ENCODE measurements around the gene SDHAF3. TPM values are rescaled to one million over a fixed set of nuclear protein-coding genes. Genes with fewer than 3 reads are reported as not detected.
"Not testable (repeated sequence)": the region's sequence is repeated elsewhere in the genome, so short reads cannot be mapped to it uniquely, and the experiment has no call there.

Gene SDHAF3
- total and polyA plus RNA-seq, 4 donors, result 8.6 to 34.1 (median 10.4) TPM

DNA sequence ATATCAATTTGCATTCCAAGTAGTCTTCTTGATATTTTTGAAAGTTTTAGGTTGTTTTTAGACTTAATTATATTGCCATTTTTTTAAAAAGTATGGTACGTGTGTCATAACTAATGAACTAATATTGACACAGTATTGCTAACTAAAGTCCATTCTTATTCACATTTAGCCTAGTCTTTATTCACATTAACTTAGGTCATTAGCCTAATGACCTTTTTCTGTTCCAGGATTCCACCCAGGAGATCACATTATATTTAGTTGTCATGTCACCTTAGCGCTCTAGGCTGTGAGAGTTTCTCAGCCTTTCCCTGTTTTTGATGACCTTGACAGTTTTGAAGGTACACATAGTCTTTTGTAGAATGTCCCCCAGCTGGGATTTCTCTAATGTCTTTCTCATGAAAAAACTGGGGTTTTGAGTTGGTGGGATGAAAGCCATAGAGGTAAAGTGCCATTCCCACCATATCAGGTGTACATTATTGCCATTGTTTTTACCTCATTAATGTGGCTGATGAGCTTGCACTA is 38.5 kb downstream of the SDHAF3 start (continued):
- TF ChIP-seq RAD21 (IDR thresholded peaks at IDR 0.05), result no peak
- TF ChIP-seq ATF3 (IDR thresholded peaks at IDR 0.05), result no peak
- no peak for TF ChIP-seq GABPA (IDR thresholded peaks at IDR 0.05 in 1 of 2, conservative IDR thresholded peaks at IDR 0.05 in 1 of 2)
- peak; percentile 23 to 35 for TF ChIP-seq HNF4A (conservative IDR thresholded peaks at IDR 0.05)

DNA sequence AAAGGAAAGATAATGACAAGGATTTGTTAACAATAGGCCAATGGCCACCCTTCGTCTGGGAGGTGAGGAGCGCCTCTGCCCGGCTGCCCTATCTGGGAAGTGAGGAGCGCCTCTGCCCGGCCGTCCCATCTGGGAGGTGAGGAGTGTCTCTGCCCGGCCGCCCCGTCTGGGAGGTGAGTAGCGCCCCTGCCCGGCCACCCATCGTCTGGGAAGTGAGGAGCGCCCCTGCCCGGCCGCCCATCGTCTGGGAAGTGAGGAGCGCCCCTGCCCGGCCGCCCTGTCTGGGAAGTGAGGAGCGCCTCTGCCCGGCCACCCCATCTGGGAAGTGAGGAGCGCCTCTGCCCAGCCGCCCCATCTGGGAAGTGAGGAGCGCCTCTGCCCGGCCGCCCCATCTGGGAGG is 42.5 kb downstream of the SDHAF3 start:
- not testable (repeated sequence) for H3K9ac ChIP-seq (ENCODE audit: low read depth in 1 of 2, low read length in 2 of 2); H3K4me3 ChIP-seq (ENCODE audit: low read depth in 1 of 3, low read length in 3 of 3); H3K27ac ChIP-seq (ENCODE audit: low read depth in 1 of 2, low read length in 2 of 2); H3K36me3 ChIP-seq (ENCODE audit: control insufficient read depth in 4 of 4, insufficient read depth in 3 of 4, low read depth in 1 of 4, low read length in 3 of 4); H3K27me3 ChIP-seq (ENCODE audit: control insufficient read depth in 4 of 4, insufficient read depth in 4 of 4, low read length in 3 of 4); DNase-seq (ENCODE audit: low spot score); H3K9me3 ChIP-seq (ENCODE audit: control insufficient read depth in 4 of 4, low read length in 3 of 4)
- WGBS, result 99% methylated on average over 26 of the region's 26 CpGs
- H3K4me1 ChIP-seq (ENCODE audit: control insufficient read depth in 4 of 4, insufficient read depth in 4 of 4, low read length in 3 of 4), result peaks cover 0 to 11% (median 3%) of the 10 kb centered on the region in 4 donors

GRCh38 chr7:97161609-97162008 is 44.1 kb downstream of the SDHAF3 start:
- H3K36me3 ChIP-seq (ENCODE audit: control insufficient read depth in 4 of 4, insufficient read depth in 3 of 4, low read depth in 1 of 4, low read length in 3 of 4); H3K27me3 ChIP-seq (ENCODE audit: control insufficient read depth in 4 of 4, insufficient read depth in 4 of 4, low read length in 3 of 4); H3K4me3 ChIP-seq (ENCODE audit: low read depth in 1 of 3, low read length in 3 of 3); H3K27ac ChIP-seq (ENCODE audit: low read depth in 1 of 2, low read length in 2 of 2); DNase-seq (ENCODE audit: low spot score); H3K9ac ChIP-seq (ENCODE audit: low read depth in 1 of 2, low read length in 2 of 2); H3K9me3 ChIP-seq (ENCODE audit: control insufficient read depth in 4 of 4, low read length in 3 of 4): not testable (repeated sequence)
- WGBS, result 97% methylated on average over 1 of the region's 1 CpG
- peaks cover 0 to 10% (median 2%) of the 10 kb centered on the region in 4 donors for H3K4me1 ChIP-seq (ENCODE audit: control insufficient read depth in 4 of 4, insufficient read depth in 4 of 4, low read length in 3 of 4)

GRCh38 chr7:97166308-97166707 is 48.8 kb downstream of the SDHAF3 start:
- no peaks in the 10 kb centered on the region for H3K36me3 ChIP-seq (ENCODE audit: control insufficient read depth in 4 of 4, insufficient read depth in 3 of 4, low read depth in 1 of 4, low read length in 3 of 4)
- H3K4me3 ChIP-seq (ENCODE audit: low read depth in 1 of 3, low read length in 3 of 3), result no peak overlapping the region
- peaks cover 0 to 8% (median 0%) of the 10 kb centered on the region in 4 donors for H3K9me3 ChIP-seq (ENCODE audit: control insufficient read depth in 4 of 4, low read length in 3 of 4)
- no peaks in the 10 kb centered on the region for H3K27me3 ChIP-seq (ENCODE audit: control insufficient read depth in 4 of 4, insufficient read depth in 4 of 4, low read length in 3 of 4)
- no peak for DNase-seq (ENCODE audit: low spot score)
- H3K4me1 ChIP-seq (ENCODE audit: control insufficient read depth in 4 of 4, insufficient read depth in 4 of 4, low read length in 3 of 4), result peaks cover 0 to 10% (median 2%) of the 10 kb centered on the region in 4 donors
- H3K9ac ChIP-seq (ENCODE audit: low read depth in 1 of 2, low read length in 2 of 2), result no peak overlapping the region
- TF ChIP-seq ATF3 (IDR thresholded peaks at IDR 0.05), result no peak
- no peak for TF ChIP-seq SP1 (IDR thresholded peaks at IDR 0.05)
- no peak for TF ChIP-seq EGR1 (IDR thresholded peaks at IDR 0.05; ENCODE audit: low read depth in 2 of 2)
- TF ChIP-seq REST (IDR thresholded peaks at IDR 0.05), result no peak
- TF ChIP-seq, protein P1, sequence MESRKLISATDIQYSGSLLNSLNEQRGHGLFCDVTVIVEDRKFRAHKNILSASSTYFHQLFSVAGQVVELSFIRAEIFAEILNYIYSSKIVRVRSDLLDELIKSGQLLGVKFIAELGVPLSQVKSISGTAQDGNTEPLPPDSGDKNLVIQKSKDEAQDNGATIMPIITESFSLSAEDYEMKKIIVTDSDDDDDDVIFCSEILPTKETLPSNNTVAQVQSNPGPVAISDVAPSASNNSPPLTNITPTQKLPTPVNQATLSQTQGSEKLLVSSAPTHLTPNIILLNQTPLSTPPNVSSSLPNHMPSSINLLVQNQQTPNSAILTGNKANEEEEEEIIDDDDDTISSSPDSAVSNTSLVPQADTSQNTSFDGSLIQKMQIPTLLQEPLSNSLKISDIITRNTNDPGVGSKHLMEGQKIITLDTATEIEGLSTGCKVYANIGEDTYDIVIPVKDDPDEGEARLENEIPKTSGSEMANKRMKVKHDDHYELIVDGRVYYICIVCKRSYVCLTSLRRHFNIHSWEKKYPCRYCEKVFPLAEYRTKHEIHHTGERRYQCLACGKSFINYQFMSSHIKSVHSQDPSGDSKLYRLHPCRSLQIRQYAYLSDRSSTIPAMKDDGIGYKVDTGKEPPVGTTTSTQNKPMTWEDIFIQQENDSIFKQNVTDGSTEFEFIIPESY (IDR thresholded peaks at IDR 0.05), result no peak
- TF ChIP-seq RAD21 (IDR thresholded peaks at IDR 0.05), result no peak
- TF ChIP-seq HNF4G (IDR thresholded peaks at IDR 0.05), result no peak
- no peak for TF ChIP-seq CTCF (IDR thresholded peaks at IDR 0.05; ENCODE audit: low read depth, low read length, missing input control)
- WGBS, result 97% methylated on average over 2 of the region's 2 CpGs
- no peak overlapping the region for H3K27ac ChIP-seq (ENCODE audit: low read depth in 1 of 2, low read length in 2 of 2)
